ENCODE measurements around the gene PTEN. TPM values are rescaled to one million over a fixed set of nuclear protein-coding genes. Genes with fewer than 3 reads are reported as not detected.

The PTEN gene
- total RNA-seq, 1 donor from 2014 or later = 64.9 TPM

DNA sequence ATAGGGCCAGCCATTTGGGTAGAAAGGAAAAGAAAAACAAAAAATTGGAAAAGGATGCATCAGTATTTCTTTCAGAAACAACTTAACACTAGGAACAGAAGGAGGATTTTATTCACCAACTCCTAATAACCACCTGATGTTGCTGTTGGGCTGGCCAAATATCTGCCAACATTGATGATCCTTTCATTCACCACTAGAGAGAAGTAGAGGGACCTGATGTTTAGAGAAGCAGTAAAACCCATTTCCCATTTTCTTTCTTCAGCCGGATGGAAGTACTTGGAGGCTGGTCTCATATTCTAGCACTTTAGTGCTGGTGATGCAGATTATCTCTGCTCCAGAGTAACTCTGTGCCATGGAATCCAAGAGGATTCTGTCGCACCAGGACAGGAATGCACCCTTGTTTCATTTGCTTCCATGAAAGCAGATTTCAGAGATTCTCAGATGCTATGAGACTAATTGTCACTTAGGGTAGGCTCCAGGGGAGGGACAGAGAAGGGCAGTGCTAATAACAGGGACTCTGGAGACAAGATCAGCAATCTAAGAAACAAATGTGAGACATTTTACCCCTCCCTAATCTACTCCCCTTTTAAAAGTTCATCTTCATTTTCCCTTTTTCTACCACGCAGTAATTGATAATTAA lies 3.1 kb upstream of the PTEN start:
- Histone ChIP-seq H3K27ac (no peak overlapping the region), H3K36me3 (no peaks in the 10 kb centered on the region), H3K4me1 (no peaks in the 10 kb centered on the region), H3F3A (ENCODE audit: low read depth) (peaks cover 32% of the 10 kb centered on the region), H3K79me2 (ENCODE audit: low read depth) (peaks cover 13% of the 10 kb centered on the region), H2AFZ (replicated peaks) (no peak overlapping the region), H3K4me3 (no peak overlapping the region), H3K27me3 (no peaks in the 10 kb centered on the region), H3K9ac (no peak overlapping the region), H4K20me1 (ENCODE audit: low read depth) (peaks cover 12% of the 10 kb centered on the region), H3K4me2 (no peak overlapping the region), H3K9me3 (ENCODE audit: low read depth) (no peaks in the 10 kb centered on the region)
- H3K27ac Mint-ChIP-seq = peak overlapping the region; percentile 35
- no peaks in the 10 kb centered on the region for H3K9me3 Mint-ChIP-seq
- peaks cover 4% of the 10 kb centered on the region for H3K36me3 Mint-ChIP-seq
- DNase-seq (ENCODE audit: low spot score) = peak; percentile 9
- peak overlapping the region; percentile 54 for H3K4me3 Mint-ChIP-seq
- H3K27me3 Mint-ChIP-seq (ENCODE audit: insufficient read depth, low read depth) = peaks cover 3% of the 10 kb centered on the region
- peaks cover 15% of the 10 kb centered on the region for H3K4me1 Mint-ChIP-seq
- TF ChIP-seq CTCF (IDR thresholded peaks at IDR 0.05) = peak; percentile 31
- TF ChIP-seq EZH2phosphoT487 (IDR thresholded peaks at IDR 0.05) = no peak
- no peak for TF ChIP-seq EZH2 (IDR thresholded peaks at IDR 0.05)

- no peak for DNase-seq (ENCODE audit: low spot score)
- peak overlapping the region; percentile 99 for H3K4me3 Mint-ChIP-seq
- no peaks in the 10 kb centered on the region for H3K27me3 ChIP-seq
- H3F3A ChIP-seq (ENCODE audit: low read depth) = peaks cover 32% of the 10 kb centered on the region
- no peaks in the 10 kb centered on the region for H3K4me1 ChIP-seq
- no peak overlapping the region for H3K9ac ChIP-seq
- H3K9me3 Mint-ChIP-seq = no peaks in the 10 kb centered on the region
- H4K20me1 ChIP-seq (ENCODE audit: low read depth) = peaks cover 18% of the 10 kb centered on the region
- H2AFZ ChIP-seq (replicated peaks) = peak overlapping the region; percentile 70
- H3K9me3 ChIP-seq (ENCODE audit: low read depth) = no peaks in the 10 kb centered on the region
- H3K79me2 ChIP-seq (ENCODE audit: low read depth) = peaks cover 19% of the 10 kb centered on the region
- H3K27ac ChIP-seq = no peak overlapping the region
- peak overlapping the region; percentile 95 for H3K4me3 ChIP-seq
- H3K36me3 Mint-ChIP-seq = peaks cover 4% of the 10 kb centered on the region
- no peak for TF ChIP-seq EZH2 (IDR thresholded peaks at IDR 0.05)
- peaks cover 19% of the 10 kb centered on the region for H3K4me1 Mint-ChIP-seq
- H3K27me3 Mint-ChIP-seq (ENCODE audit: insufficient read depth, low read depth) = peaks cover 3% of the 10 kb centered on the region
- H3K36me3 ChIP-seq = no peaks in the 10 kb centered on the region
- H3K27ac Mint-ChIP-seq = no peak overlapping the region
- peak overlapping the region; percentile 87 for H3K4me2 ChIP-seq
These were observed 2.5 kb upstream of the PTEN start for GRCh38 chr10:87860816-87861403.

DNA sequence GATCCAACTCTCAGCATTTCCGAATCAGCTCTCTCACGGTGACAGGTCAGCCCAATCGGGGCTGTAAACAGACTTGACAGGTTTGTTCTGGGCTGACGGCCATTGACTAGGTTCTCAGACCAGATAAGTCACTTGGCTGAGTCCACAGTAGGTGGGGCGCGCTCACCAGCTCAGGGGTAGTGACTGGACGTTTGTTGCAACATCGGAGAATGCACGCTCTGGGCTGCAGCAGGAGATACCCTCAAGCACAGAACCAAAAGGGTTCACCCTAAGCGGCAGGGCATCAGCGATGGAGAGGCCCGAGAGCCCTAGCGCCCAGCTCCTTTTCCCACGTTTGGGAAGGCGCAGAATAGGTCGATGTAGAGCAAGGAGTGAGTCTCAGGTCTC lies 1.9 kb upstream of the PTEN start:
- peak overlapping the region; percentile 99 for H3K4me3 Mint-ChIP-seq
- Histone ChIP-seq H3K27ac (peak overlapping the region; percentile 31), H3K79me2 (ENCODE audit: low read depth) (peaks cover 25% of the 10 kb centered on the region), H3K27me3 (no peaks in the 10 kb centered on the region), H3K4me2 (peak overlapping the region; percentile 87), H4K20me1 (ENCODE audit: low read depth) (peaks cover 25% of the 10 kb centered on the region), H3K9me3 (ENCODE audit: low read depth) (no peaks in the 10 kb centered on the region), H2AFZ (replicated peaks) (peak overlapping the region; percentile 70), H3K4me3 (peak overlapping the region; percentile 95), H3K36me3 (no peaks in the 10 kb centered on the region), H3K9ac (no peak overlapping the region), H3K4me1 (peaks cover 2% of the 10 kb centered on the region), H3F3A (ENCODE audit: low read depth) (peaks cover 32% of the 10 kb centered on the region)
- H3K27ac Mint-ChIP-seq = peak overlapping the region; percentile 90
- H3K4me1 Mint-ChIP-seq = peaks cover 20% of the 10 kb centered on the region
- no peaks in the 10 kb centered on the region for H3K9me3 Mint-ChIP-seq
- TF ChIP-seq EZH2phosphoT487 (IDR thresholded peaks at IDR 0.05) (no peak), CTCF (IDR thresholded peaks at IDR 0.05) (no peak), EZH2 (IDR thresholded peaks at IDR 0.05) (no peak)
- H3K27me3 Mint-ChIP-seq (ENCODE audit: insufficient read depth, low read depth) = peaks cover 3% of the 10 kb centered on the region
- H3K36me3 Mint-ChIP-seq = peaks cover 4% of the 10 kb centered on the region
- peak; percentile 74 for DNase-seq (ENCODE audit: low spot score)
